NCI-H1417 (cell line): ENCODE data around the gene KY.
"Not testable (repeated sequence)": the region's sequence is repeated elsewhere in the genome, so short reads cannot be mapped to it uniquely, and the experiment has no call there.

Experiments
- DNase-seq, 3 experiments: peaks; one replicate each; lab custom pipeline; 2025; lab: John Stamatoyannopoulos, UW

KY gene

GRCh38 chr3:134601539-134602439 is 49.0 kb downstream of the KY start:
- DNase-seq, result peak; percentile 52 to 95 (median 86)

- DNase-seq, result peak; percentile 56 to 89 (median 77)
These were observed 49.9 kb downstream of the KY start for GRCh38 chr3:134600685-134601463.

- no peak for DNase-seq
These were observed 50.6 kb downstream of the KY start for GRCh38 chr3:134600206-134600605.

- peak in 1 of 3 experiments; percentile 27 for DNase-seq
These were observed 51.9 kb downstream of the KY start for GRCh38 chr3:134598763-134599545.

GRCh38 chr3:134597390-134597970 is 53.3 kb downstream of the KY start:
- peak in 2 of 3 experiments; percentile 11 to 63 for DNase-seq

- DNase-seq, result not testable (repeated sequence)
These were observed 55.8 kb downstream of the KY start for GRCh38 chr3:134594986-134595385.

GRCh38 chr3:134594331-134594741 is 56.5 kb downstream of the KY start:
- DNase-seq, result peak; percentile 10 to 78 (median 52)

GRCh38 chr3:134592806-134593205 is 58.0 kb downstream of the KY start:
- DNase-seq, result no peak

GRCh38 chr3:134590766-134591165 is 60.1 kb downstream of the KY start:
- no peak for DNase-seq

GRCh38 chr3:134579141-134579665 is 71.6 kb downstream of the KY start:
- no peak for DNase-seq

- no peak for DNase-seq
These were observed 74.0 kb downstream of the KY start for GRCh38 chr3:134576831-134577230.

- DNase-seq, result peak in 2 of 3 experiments; percentile 59 to 86
These were observed 74.4 kb downstream of the KY start for GRCh38 chr3:134576426-134576825.

GRCh38 chr3:134569899-134570298 is 80.9 kb downstream of the KY start:
- not testable (repeated sequence) for DNase-seq

- no peak for DNase-seq
These were observed 82.0 kb downstream of the KY start for GRCh38 chr3:134568790-134569189.

- no peak for DNase-seq
These were observed 83.2 kb downstream of the KY start for GRCh38 chr3:134567605-134568004.

- no peak for DNase-seq
These were observed 85.8 kb downstream of the KY start for GRCh38 chr3:134564991-134565390.

GRCh38 chr3:134563601-134564000 is 87.2 kb downstream of the KY start:
- no peak for DNase-seq

GRCh38 chr3:134562055-134562454 is 88.8 kb downstream of the KY start:
- no peak for DNase-seq

- DNase-seq, result no peak
These were observed 91.2 kb downstream of the KY start for GRCh38 chr3:134559591-134559990.
